ENCODE measurements around the gene HLA-DRB5. TPM values are rescaled to one million over a fixed set of nuclear protein-coding genes. Genes with fewer than 3 reads are reported as not detected.

Gene HLA-DRB5
- total and polyA plus RNA-seq, 3 donors from 2014 or later: 0.39 to 43.3 (median 0.56) TPM

DNA sequence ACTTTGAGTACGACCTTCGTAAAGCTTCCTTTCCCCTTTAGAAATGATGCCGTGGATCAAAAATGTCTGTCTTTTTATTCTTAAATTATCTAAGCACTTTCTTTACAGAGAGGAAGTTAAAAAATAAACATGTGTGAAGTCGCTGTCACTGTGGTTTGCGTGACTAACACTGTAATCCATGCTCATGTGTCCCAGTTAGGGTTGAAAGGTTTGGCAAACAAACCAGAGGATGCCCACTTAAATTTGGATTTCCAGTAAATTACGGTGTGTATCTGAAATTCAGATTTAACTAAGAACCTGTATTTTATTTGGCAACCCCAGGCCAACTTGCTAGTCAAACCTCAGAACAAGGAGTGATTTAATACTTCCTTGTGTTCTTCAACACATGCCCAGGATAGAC is 38.5 kb upstream of the HLA-DRB5 start:
- intact Hi-C loops (cut with DNase I; ENCODE audit: low total_unique reads): no loop called here
- TF ChIP-seq POLR2A (IDR thresholded peaks at IDR 0.05): no peak
- TF ChIP-seq, protein P1, sequence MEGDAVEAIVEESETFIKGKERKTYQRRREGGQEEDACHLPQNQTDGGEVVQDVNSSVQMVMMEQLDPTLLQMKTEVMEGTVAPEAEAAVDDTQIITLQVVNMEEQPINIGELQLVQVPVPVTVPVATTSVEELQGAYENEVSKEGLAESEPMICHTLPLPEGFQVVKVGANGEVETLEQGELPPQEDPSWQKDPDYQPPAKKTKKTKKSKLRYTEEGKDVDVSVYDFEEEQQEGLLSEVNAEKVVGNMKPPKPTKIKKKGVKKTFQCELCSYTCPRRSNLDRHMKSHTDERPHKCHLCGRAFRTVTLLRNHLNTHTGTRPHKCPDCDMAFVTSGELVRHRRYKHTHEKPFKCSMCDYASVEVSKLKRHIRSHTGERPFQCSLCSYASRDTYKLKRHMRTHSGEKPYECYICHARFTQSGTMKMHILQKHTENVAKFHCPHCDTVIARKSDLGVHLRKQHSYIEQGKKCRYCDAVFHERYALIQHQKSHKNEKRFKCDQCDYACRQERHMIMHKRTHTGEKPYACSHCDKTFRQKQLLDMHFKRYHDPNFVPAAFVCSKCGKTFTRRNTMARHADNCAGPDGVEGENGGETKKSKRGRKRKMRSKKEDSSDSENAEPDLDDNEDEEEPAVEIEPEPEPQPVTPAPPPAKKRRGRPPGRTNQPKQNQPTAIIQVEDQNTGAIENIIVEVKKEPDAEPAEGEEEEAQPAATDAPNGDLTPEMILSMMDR (IDR thresholded peaks at IDR 0.05): no peak
- DNase-seq: no peak
- no peak overlapping the region for H3K27ac ChIP-seq
- no peaks in the 10 kb centered on the region for H3K27me3 ChIP-seq
- 0% methylated on average over 2 to 4 of the region's 6 CpGs for WGBS, 2 donors
- no peaks in the 10 kb centered on the region for H3K4me1 ChIP-seq
- no peak overlapping the region for H3K4me3 ChIP-seq
- no peaks in the 10 kb centered on the region for H3K36me3 ChIP-seq (ENCODE audit: low read depth, missing control alignments)
- no peaks in the 10 kb centered on the region for H3K9me3 ChIP-seq

DNA sequence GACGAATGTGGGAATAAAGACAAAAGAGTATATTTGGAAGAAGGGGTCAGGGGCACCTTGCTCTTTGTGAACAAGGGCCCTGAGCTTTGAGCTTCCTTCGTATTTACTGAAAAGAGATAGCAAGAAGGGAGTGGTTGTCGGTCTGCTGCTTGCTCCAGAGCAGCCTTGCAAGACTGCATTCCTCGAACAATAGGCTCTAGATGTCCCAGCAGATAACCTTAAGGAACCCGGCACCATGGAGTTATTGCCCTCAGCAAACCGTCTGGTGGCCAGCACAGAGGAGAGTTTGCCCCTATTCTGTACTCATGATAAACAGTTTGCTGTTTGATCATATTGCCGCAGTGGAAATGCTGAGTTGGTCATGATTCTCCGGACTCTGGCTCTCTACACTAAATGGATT is 36.9 kb upstream of the HLA-DRB5 start:
- H3K4me3 ChIP-seq: no peak overlapping the region
- no peaks in the 10 kb centered on the region for H3K4me1 ChIP-seq
- no peaks in the 10 kb centered on the region for H3K27me3 ChIP-seq
- H3K27ac ChIP-seq: no peak overlapping the region
- no peak for DNase-seq
- no peaks in the 10 kb centered on the region for H3K9me3 ChIP-seq
- WGBS, 2 donors: 44% methylated on average over 2 of the region's 8 CpGs; no CpG with 5 or more reads in 1 of the 2 donors
- intact Hi-C loops (cut with DNase I; ENCODE audit: low total_unique reads): no loop called here
- TF ChIP-seq POLR2A (IDR thresholded peaks at IDR 0.05): no peak
- TF ChIP-seq, protein P1 (IDR thresholded peaks at IDR 0.05): no peak
- no peaks in the 10 kb centered on the region for H3K36me3 ChIP-seq (ENCODE audit: low read depth, missing control alignments)

DNA sequence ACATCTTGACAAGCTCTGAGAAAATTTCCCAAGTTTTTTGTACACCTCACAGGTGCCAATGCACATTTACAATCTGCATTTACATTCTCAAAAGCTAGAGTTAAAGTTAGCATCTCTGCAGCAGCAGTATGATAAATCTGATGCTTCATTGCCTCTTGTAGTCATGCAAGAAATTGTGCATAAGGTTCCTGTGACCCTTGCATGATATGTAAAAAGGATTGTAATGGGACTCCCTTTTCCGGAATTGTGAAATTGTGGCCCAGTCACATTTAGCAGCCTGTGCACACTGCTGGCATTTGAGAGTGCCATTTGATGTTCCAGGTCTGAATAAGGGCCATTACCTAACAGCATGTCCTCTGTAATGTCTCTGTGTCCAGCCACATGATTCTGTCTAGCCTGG is 35.4 kb upstream of the HLA-DRB5 start:
- Histone ChIP-seq H3K4me1 (no peaks in the 10 kb centered on the region), H3K4me3 (no peak overlapping the region), H3K36me3 (ENCODE audit: low read depth, missing control alignments) (no peaks in the 10 kb centered on the region), H3K27me3 (no peaks in the 10 kb centered on the region), H3K27ac (no peak overlapping the region), H3K9me3 (no peaks in the 10 kb centered on the region)
- DNase-seq: no peak
- TF ChIP-seq, protein P1 (IDR thresholded peaks at IDR 0.05): no peak
- TF ChIP-seq POLR2A (IDR thresholded peaks at IDR 0.05): no peak
- WGBS, 2 donors: no CpG with 5 or more reads among the region's 1 CpG
- intact Hi-C loops (cut with DNase I; ENCODE audit: low total_unique reads): no loop called here

DNA sequence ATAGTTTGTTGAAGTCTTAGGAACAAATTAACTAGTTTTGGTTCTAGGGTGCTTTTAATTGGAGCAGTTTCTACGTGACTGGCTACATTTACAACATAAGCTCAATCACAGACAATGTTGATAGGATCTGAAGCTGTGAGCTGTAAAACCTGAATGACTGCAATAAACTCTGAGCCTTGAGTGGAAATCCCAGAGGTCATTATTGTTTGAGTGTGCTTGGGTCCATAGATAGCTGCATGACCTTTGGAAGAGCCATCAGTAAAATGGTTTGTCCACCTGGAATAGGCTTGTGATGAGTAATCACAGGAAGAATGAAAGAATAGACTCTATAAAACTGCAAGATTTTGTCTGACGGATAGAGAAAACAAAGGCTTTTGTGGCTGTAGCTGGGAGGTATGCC is 32.9 kb upstream of the HLA-DRB5 start:
- Histone ChIP-seq H3K27ac (no peak overlapping the region), H3K9me3 (no peaks in the 10 kb centered on the region), H3K36me3 (ENCODE audit: low read depth, missing control alignments) (no peaks in the 10 kb centered on the region), H3K4me1 (no peaks in the 10 kb centered on the region), H3K27me3 (no peaks in the 10 kb centered on the region), H3K4me3 (no peak overlapping the region)
- 0% methylated on average over 1 of the region's 2 CpGs for WGBS, 2 donors
- no peak for DNase-seq
- intact Hi-C loops (cut with DNase I; ENCODE audit: low total_unique reads): no loop called here
- no peak for TF ChIP-seq POLR2A (IDR thresholded peaks at IDR 0.05)
- TF ChIP-seq, protein P1 (IDR thresholded peaks at IDR 0.05): no peak

DNA sequence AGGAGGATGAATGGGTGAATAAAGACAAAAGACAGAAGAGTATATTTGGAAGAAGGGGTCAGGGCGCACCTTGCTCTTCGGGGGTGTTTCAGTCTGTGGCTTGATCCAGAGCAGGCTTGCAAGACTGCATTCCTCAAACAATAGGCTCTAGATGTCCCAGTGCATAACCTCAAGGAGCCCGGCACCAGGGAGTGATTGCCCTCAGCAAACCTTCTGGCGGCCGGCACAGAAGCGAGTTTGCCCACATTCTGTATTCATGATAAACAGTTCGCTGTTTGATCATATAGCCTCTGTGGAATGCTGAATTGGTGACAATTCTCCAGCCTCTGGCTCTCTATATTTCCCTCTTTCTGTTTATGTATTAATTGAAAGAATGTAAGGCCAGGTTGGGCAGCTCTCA is 29.7 kb upstream of the HLA-DRB5 start:
- H3K4me1 ChIP-seq: no peaks in the 10 kb centered on the region
- DNase-seq: no peak
- H3K9me3 ChIP-seq: no peaks in the 10 kb centered on the region
- H3K4me3 ChIP-seq: no peak overlapping the region
- H3K27ac ChIP-seq: no peak overlapping the region
- no CpG with 5 or more reads among the region's 7 CpGs for WGBS, 2 donors
- intact Hi-C loops (cut with DNase I; ENCODE audit: low total_unique reads): no loop called here
- TF ChIP-seq, protein P1 (IDR thresholded peaks at IDR 0.05): no peak
- no peak for TF ChIP-seq POLR2A (IDR thresholded peaks at IDR 0.05)
- H3K27me3 ChIP-seq: no peaks in the 10 kb centered on the region
- H3K36me3 ChIP-seq (ENCODE audit: low read depth, missing control alignments): no peaks in the 10 kb centered on the region

Data from testis (tissue), 3 donors.